Naive thymus-derived CD8-positive, alpha-beta T cell (primary cell): ENCODE results near the gene LMTK3. TPM values are rescaled to one million over a fixed set of nuclear protein-coding genes. Genes with fewer than 3 reads are reported as not detected.
A peak's percentile ranks its signal among the peaks of the same experiment; 100 is the strongest.

Experiments used
- ATAC-seq, 2 donors: fragments of 150-1000 bp; cut with Tn5 transposase in 1 of 2; sonication (Bioruptor Pico), chemical (Tn5 transposase) in 1 of 2; 1 replicate in 1 of 2; 2 replicates in 1 of 2; pipeline ENCODE4 v1.10.0; 2021; ENCODE audit warnings: mild to moderate bottlenecking in 2 of 2, moderate library complexity in 2 of 2
- POLR2A ChIA-PET: fragments of 350-600 bp; sonication (Branson Sonifier 250); formaldehyde crosslinking; loops from one replicate; lab custom pipeline; 2021; ENCODE audit warnings: antibody characterized with exemption; lab: Charles Lee
- DNase-seq, 10 donors: peaks; one replicate each; pipeline versions ENCODE4 v3.0.0 to v3.0.0-alpha.2; 2020 to 2022
- H3K27ac Mint-ChIP-seq, 10 donors: one replicate each; pipeline ENCODE4 v1.8.0; 2020 to 2022; ENCODE audit warnings: mild to moderate bottlenecking in 10 of 10, mixed read lengths in 10 of 10, moderate library complexity in 4 of 10, inconsistent platforms in 1 of 10
- H3K27me3 Mint-ChIP-seq, 5 donors: one replicate each; pipeline ENCODE4 v1.8.0; 2021 to 2022; ENCODE audit warnings: mixed read lengths in 5 of 5
- H3K36me3 Mint-ChIP-seq, 3 donors: one replicate each; pipeline ENCODE4 v1.8.0; 2020 to 2022; ENCODE audit warnings: mixed read lengths in 3 of 3, mild to moderate bottlenecking in 2 of 3, inconsistent platforms in 1 of 3
- H3K4me1 Mint-ChIP-seq, 4 donors: one replicate each; pipeline ENCODE4 v1.8.0; 2021 to 2022; ENCODE audit warnings: mixed read lengths in 4 of 4
- H3K4me3 Mint-ChIP-seq, 10 donors: one replicate each; pipeline ENCODE4 v1.8.0; 2020 to 2022; ENCODE audit warnings: mild to moderate bottlenecking in 10 of 10, mixed read lengths in 10 of 10, moderate library complexity in 6 of 10, inconsistent platforms in 1 of 10
- H3K9me3 Mint-ChIP-seq, 9 donors: one replicate each; pipeline ENCODE4 v1.8.0; 2020 to 2022; ENCODE audit warnings: mixed read lengths in 9 of 9, mild to moderate bottlenecking in 3 of 9, inconsistent platforms in 1 of 9, moderate library complexity in 1 of 9
- polyA plus RNA-seq, 3 donors: library from polyadenylated mRNA; unstranded; fragments of 300-500 nt; fragmentation: Illumina TruSeq; gene quantifications; one replicate each; pipeline ENCODE4 v1.2.3, GENCODE V29; 2021
- total RNA-seq, 8 experiments: library from RNA in 2 of 8; stranded (reverse) in 2 of 8; gene quantifications; one replicate each; pipeline ENCODE4 v1.2.3 and lab custom pipeline; 2021 to 2026

LMTK3 gene
- total RNA-seq = 10 to 100 TPM; 21.4 to 21.5 TPM
- polyA plus RNA-seq = under 1 TPM in 1 of 3 donors, not detected in 2; 0.15 TPM
- 2.4 to 24.1 (median 20.1) reads per million in 6 experiments for total RNA-seq (lab: John Stamatoyannopoulos, UW)

DNA sequence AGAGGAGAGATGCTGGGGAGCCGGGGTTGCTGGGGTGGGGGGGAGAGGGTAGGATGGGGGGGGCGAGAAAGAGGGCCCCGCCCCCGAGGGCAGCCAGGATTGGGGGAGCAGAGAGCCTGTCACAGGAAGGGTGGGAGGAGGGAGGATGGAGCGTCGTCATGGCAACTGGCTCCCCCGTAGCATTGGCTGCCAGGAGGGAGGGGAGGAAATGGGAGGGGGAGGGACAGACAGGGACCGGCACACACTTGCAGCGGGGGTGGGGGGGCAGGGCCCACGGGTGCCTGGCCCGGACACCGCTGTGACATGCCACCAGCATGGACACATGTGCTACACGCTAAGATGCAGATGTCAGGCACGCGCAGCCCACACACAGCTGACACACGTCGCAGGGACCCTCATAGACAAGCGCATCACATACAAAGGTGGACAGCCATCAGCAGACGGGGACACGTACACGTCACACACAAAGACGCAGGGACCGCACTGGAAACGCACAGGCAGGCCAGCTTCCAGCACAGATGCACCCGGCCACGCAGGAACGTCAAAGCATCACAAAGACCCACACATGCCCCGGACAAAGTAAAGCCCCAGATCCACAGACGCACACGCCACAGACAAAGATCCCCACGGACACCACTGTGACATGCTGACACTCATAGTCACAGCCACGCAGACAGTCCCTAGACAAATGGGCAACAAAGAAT is at the start of gene LMTK3:
Gene LMTK3 (minus strand): TSS at position 36 of the 704 bp plus-strand sequence. CDS start 259 bp downstream, outside the sequence.
- DNase-seq = peak; percentile 77 to 98 (median 88)
- POLR2A ChIA-PET = interaction anchor here (0.9 to 2.4 kb wide), 3 partner anchors 19 to 112 kb away, joined by 3 to 12 read pairs (median 7); partner anchors contain the start of genes RPL18 and SPHK2

GRCh38 chr19:48561412-48561811 is 49.8 kb upstream of the LMTK3 start:
- no peak for ATAC-seq

More for the DNA sequence above, at the start of gene LMTK3:
- ATAC-seq = peak; percentile 61 to 72
- peaks cover 10 to 21% (median 15%) of the 10 kb centered on the region in 4 donors for H3K4me1 Mint-ChIP-seq
- H3K27ac Mint-ChIP-seq = peak within 1 kb of the TSS; percentile 43 to 94 (median 90)
- peaks cover 0 to 12% (median 2%) of the 10 kb centered on the region in 3 donors for H3K36me3 Mint-ChIP-seq
- peak within 1 kb of the TSS in 9 of 10 donors; percentile 85 to 93 (median 91) for H3K4me3 Mint-ChIP-seq
- no peaks in the 10 kb centered on the region for H3K27me3 Mint-ChIP-seq
- H3K9me3 Mint-ChIP-seq = no peaks in the 10 kb centered on the region

GRCh38 chr19:48560095-48560530 is 48.5 kb upstream of the LMTK3 start:
- ATAC-seq (no peak), DNase-seq (peak in 1 of 10 donors; percentile 3)
- Mint-ChIP-seq H3K27ac (no peak overlapping the region), H3K36me3 (peaks cover 0 to 2% (median 0%) of the 10 kb centered on the region in 3 donors), H3K4me3 (no peak overlapping the region), H3K9me3 (no peaks in the 10 kb centered on the region), H3K4me1 (peaks cover 2 to 6% (median 3%) of the 10 kb centered on the region in 4 donors), H3K27me3 (peaks cover 3 to 19% (median 8%) of the 10 kb centered on the region in 5 donors)
- POLR2A ChIA-PET = no interaction called here

More at GRCh38 chr19:48561412-48561811, 49.8 kb upstream of the LMTK3 start:
- Mint-ChIP-seq H3K27me3 (peaks cover 3 to 20% (median 8%) of the 10 kb centered on the region in 5 donors), H3K4me1 (peaks cover 2 to 6% (median 3%) of the 10 kb centered on the region in 4 donors), H3K27ac (no peak overlapping the region), H3K4me3 (no peak overlapping the region), H3K36me3 (peaks cover 0 to 2% (median 0%) of the 10 kb centered on the region in 3 donors), H3K9me3 (no peaks in the 10 kb centered on the region)
- no peak for DNase-seq
- POLR2A ChIA-PET = no interaction called here

- H3K4me3 Mint-ChIP-seq = peak overlapping the region in 3 of 10 donors; percentile 14 to 31 (median 25)
Measured at GRCh38 chr19:48558018-48558684, 46.5 kb upstream of the LMTK3 start.

DNA sequence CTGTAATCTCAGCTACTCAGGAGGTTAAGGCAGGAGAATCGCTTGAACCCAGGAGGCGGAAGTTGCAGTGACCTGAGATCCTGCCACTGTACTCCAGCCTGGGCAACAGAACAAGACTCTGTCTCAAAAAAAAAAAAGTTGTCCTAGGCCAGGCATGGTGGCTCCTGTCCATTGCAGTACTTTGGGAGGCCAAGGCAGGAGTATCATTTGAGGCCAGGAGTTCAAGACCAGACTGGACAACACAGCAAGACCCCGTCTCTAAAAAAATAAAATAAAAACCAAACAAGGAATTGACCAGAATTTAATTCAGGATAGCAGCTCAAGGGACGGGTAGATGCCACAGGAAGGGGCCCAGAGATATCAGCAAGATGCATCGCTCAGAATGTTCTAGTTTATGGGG is 45.2 kb upstream of the LMTK3 start:
- POLR2A ChIA-PET = no interaction called here
- Mint-ChIP-seq H3K4me1 (peaks cover 2 to 6% (median 3%) of the 10 kb centered on the region in 4 donors), H3K27me3 (peaks cover 3 to 20% (median 8%) of the 10 kb centered on the region in 5 donors), H3K27ac (no peak overlapping the region), H3K9me3 (no peaks in the 10 kb centered on the region), H3K4me3 (no peak overlapping the region), H3K36me3 (peaks cover 0 to 2% (median 0%) of the 10 kb centered on the region in 3 donors)
- DNase-seq (no peak), ATAC-seq (no peak)

More at GRCh38 chr19:48558018-48558684, 46.5 kb upstream of the LMTK3 start:
- POLR2A ChIA-PET = interaction anchor here (0.7 to 1.1 kb wide), 3 partner anchors 9 to 59 kb away, joined by 5 to 7 read pairs (median 6); no protein-coding TSS in a partner anchor
- Mint-ChIP-seq H3K27ac (no peak overlapping the region), H3K27me3 (peaks cover 3 to 20% (median 8%) of the 10 kb centered on the region in 5 donors), H3K9me3 (no peaks in the 10 kb centered on the region), H3K4me1 (peaks cover 2 to 6% (median 3%) of the 10 kb centered on the region in 4 donors), H3K36me3 (peaks cover 0 to 2% (median 0%) of the 10 kb centered on the region in 3 donors)
- ATAC-seq = peak; percentile 14 to 43
- DNase-seq = no peak

DNA sequence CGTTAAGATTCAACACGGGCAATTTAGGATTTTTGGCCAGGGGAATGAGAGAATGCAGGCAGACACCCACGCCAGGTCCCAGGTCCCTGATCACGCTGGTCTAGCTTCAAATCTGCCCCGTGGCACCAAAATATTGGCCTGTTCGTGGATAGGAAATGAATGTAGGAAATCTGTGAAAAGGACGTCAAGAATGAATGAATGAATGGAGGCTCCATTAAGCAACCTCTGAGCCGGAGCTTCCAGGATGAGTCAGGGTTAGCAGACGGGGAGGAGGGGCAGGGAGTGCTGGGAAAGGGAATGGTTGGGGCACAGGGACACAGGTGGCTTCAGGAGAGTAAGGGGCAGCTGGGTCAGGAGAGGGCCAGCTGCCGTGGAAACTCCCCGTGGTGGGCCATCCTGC is 44.5 kb upstream of the LMTK3 start:
- Mint-ChIP-seq H3K27me3 (peaks cover 4 to 25% (median 10%) of the 10 kb centered on the region in 5 donors), H3K4me3 (no peak overlapping the region), H3K4me1 (peaks cover 2 to 6% (median 3%) of the 10 kb centered on the region in 4 donors), H3K36me3 (peaks cover 0 to 2% (median 0%) of the 10 kb centered on the region in 3 donors), H3K9me3 (no peaks in the 10 kb centered on the region), H3K27ac (no peak overlapping the region)
- POLR2A ChIA-PET = no interaction called here
- ATAC-seq (no peak), DNase-seq (no peak)

DNA sequence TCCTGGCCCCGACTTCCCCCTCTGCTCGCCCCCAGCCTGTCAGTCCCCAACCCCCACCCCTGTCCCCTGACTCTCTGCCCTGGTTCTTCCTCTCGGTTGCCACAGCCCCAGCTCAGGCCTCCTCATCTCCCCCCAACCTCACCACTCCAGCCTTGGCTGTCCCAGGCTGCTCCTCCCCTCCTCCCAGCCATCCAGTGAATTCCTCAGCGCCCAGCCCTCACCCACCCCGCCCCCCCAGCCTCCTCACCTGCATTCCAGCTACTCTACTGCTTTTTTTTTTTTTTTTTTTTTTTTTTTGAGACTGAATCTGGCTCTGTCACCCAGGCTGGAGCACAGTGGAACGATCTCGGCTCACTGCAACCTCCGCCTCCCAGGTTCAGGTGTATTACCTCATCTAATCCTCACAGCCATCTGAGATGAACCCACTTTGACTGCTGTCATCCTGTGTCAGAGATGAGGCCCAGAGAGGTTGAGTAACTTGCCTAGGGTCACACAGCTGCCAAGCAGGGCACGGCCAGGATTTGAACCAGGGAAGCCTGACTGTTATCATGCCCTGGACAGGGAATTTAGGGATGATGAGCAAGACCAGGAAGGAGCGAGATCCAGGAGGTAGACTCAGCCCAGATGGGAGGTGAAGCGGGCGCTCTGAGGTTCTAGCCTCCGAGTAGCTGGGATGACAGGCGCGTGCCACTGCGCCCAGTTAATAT is 42.9 kb upstream of the LMTK3 start:
- Mint-ChIP-seq H3K27me3 (peaks cover 4 to 21% (median 9%) of the 10 kb centered on the region in 5 donors), H3K9me3 (no peaks in the 10 kb centered on the region), H3K27ac (no peak overlapping the region), H3K4me1 (peaks cover 2 to 6% (median 3%) of the 10 kb centered on the region in 4 donors), H3K4me3 (peak overlapping the region in 1 of 10 donors; percentile 19), H3K36me3 (peaks cover 0 to 2% (median 0%) of the 10 kb centered on the region in 3 donors)
- POLR2A ChIA-PET = no interaction called here
- ATAC-seq (no peak), DNase-seq (no peak)

GRCh38 chr19:48553676-48554384 is 42.2 kb upstream of the LMTK3 start:
- peaks cover 4 to 15% (median 4%) of the 10 kb centered on the region in 5 donors for H3K27me3 Mint-ChIP-seq
- no peaks in the 10 kb centered on the region for H3K36me3 Mint-ChIP-seq

DNA sequence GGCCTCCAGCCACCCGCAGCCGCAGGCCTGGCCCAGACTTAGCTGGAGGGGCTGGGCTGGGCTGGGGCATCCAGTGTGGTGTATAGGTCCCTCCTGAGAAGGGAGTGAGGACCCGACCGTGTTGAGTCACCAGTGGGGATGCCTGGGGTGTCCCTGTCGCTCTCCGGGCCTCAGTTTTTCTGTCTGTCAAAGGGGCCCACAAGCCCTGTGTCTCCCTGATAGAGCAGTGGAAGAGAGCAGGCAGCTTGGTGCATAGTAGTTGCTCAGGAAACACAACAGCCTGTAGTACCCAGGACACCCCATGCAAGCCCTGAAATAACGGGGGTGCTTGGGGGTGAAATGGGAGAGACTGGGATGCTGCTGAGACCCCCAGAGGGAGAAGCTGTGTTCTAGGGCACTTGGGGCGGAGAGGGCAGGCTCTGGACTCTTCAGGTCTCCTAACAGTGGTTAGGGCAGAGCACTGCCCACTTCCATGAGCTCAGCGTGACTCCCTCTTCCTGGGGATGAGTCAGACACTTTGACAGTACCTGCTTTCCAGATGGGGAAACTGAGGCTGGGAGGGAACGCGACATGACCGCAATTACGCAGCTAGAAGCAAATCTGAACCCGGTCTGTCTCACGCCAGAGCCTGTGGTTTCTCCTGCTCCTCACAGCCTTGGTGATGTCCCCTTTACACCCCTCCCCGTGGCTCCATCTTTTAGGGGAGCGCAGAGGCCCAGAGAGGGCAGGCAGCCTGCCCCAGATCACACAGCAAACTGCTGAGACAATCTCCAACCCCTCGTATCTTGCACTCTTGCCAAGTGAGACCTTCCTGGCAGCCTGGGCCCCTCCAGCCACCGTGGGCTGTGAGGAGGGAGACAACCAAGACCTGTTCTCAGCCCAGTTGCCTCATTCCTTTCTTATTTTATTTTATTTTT is 41.0 kb upstream of the LMTK3 start:
- DNase-seq (no peak), ATAC-seq (no peak)
- Mint-ChIP-seq H3K4me1 (peaks cover 0 to 2% (median 0%) of the 10 kb centered on the region in 4 donors), H3K9me3 (no peaks in the 10 kb centered on the region), H3K27me3 (peaks cover 0 to 10% (median 1%) of the 10 kb centered on the region in 5 donors), H3K27ac (no peak overlapping the region), H3K36me3 (no peaks in the 10 kb centered on the region), H3K4me3 (no peak overlapping the region)
- POLR2A ChIA-PET = interaction anchor here (0.5 kb wide), 1 partner anchor 27 kb away, joined by 4 read pairs; no protein-coding TSS in a partner anchor

More at GRCh38 chr19:48553676-48554384, 42.2 kb upstream of the LMTK3 start:
- ATAC-seq = no peak
- Mint-ChIP-seq H3K4me1 (peaks cover 2 to 4% (median 2%) of the 10 kb centered on the region in 4 donors), H3K4me3 (no peak overlapping the region), H3K27ac (no peak overlapping the region), H3K9me3 (no peaks in the 10 kb centered on the region)
- no peak for DNase-seq
- POLR2A ChIA-PET = interaction anchor here (0.5 kb wide), 1 partner anchor 26 kb away, joined by 4 read pairs; no protein-coding TSS in a partner anchor

DNA sequence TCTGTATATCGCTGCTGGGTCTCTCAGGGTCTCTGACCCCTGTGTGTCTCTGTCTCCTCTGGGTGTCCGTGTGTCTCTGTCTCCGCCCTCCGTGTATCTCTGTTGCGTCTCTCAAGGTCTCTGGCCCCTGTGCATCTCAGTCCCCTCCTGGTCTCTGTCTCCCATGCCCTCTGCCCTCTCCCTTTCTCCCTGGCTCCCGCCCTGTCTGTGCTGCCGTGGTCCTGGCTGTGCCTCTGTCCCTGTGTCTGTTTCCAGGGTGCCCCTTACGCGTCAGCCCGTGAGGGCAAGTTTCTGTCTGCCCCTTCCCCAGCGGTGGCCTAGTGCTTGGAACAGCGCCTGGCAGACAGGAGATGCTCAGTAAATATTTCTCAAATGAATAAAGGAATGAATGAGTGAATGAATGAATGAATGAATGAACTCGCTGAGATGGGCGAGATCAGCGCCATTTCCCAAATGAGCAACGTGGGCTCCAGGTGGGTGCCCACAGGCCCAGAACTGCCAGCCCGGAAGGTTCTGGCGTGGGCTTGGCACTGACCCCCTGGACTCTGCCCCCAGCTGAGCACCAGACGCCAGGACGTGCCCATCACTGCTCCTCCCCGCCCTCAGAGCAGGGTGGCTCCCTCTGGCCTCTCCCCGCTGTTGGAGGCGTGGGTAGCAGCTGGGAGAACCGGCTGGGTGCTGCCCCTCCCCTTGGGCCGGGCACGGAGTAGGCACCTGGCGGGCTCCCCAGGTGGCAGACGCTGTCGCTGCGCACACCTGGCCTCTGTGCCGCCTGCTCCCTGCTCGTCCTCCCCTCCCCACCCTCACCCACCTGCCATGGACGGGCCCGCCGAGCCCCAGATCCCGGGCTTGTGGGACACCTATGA is 40.0 kb upstream of the LMTK3 start, which contains the start of gene SULT2B1:
Gene SULT2B1 (plus strand): TSS at position 736 of the 866 bp plus-strand sequence. CDS start 81 bp downstream, at position 817.
- Mint-ChIP-seq H3K27me3 (peaks cover 0 to 8% (median 1%) of the 10 kb centered on the region in 5 donors), H3K4me1 (peaks cover 0 to 2% (median 0%) of the 10 kb centered on the region in 4 donors), H3K36me3 (no peaks in the 10 kb centered on the region), H3K27ac (peak within 1 kb of the TSS in 2 of 10 donors; percentile 17 to 51), H3K9me3 (no peaks in the 10 kb centered on the region), H3K4me3 (no peak within 1 kb of the TSS)
- POLR2A ChIA-PET = no interaction called here
- DNase-seq (no peak), ATAC-seq (no peak)
